ENCODE data around the gene POLE. TPM values are rescaled to one million over a fixed set of nuclear protein-coding genes. Genes with fewer than 3 reads are reported as not detected.

POLE gene
- total RNA-seq, 4 donors from 2014 or later, result 25.8 to 66.0 (median 36.9) TPM

GRCh38 chr12:132625731-132626430, 61.3 kb downstream of the POLE start:
- intact Hi-C loops (cut with DNase I; ENCODE audit: low total_unique reads), result no loop called here
- TF ChIP-seq POLR2A (IDR thresholded peaks at IDR 0.05) (no peak), CTCF (IDR thresholded peaks at IDR 0.05) (no peak)
- WGBS, 2 donors, result 94 to 98% methylated on average over 24 of the region's 24 CpGs
- no peak for DNase-seq (ENCODE audit: low spot score in 2 of 2)
- H3K4me3 ChIP-seq (ENCODE audit: low read depth, poor library complexity, severe bottlenecking), result no peak overlapping the region

- DNase-seq (ENCODE audit: low spot score in 2 of 2), result no peak
- TF ChIP-seq CTCF (IDR thresholded peaks at IDR 0.05) (no peak), POLR2A (IDR thresholded peaks at IDR 0.05) (no peak)
- intact Hi-C loops (cut with DNase I; ENCODE audit: low total_unique reads), result no loop called here
- no peak overlapping the region for H3K4me3 ChIP-seq (ENCODE audit: low read depth, poor library complexity, severe bottlenecking)
- WGBS, 2 donors, result 92% methylated on average over 28 to 32 of the region's 32 CpGs
Measured at GRCh38 chr12:132624910-132625630, 62.1 kb downstream of the POLE start.

- intact Hi-C loops (cut with DNase I; ENCODE audit: low total_unique reads), result no loop called here
- no peak for TF ChIP-seq POLR2A (IDR thresholded peaks at IDR 0.05)
- no peak for TF ChIP-seq CTCF (IDR thresholded peaks at IDR 0.05)
- H3K4me3 ChIP-seq (ENCODE audit: low read depth, poor library complexity, severe bottlenecking), result no peak overlapping the region
- DNase-seq (ENCODE audit: low spot score in 2 of 2), result no peak
- WGBS, 2 donors, result 90 to 92% methylated on average over 22 of the region's 22 CpGs
Measured at GRCh38 chr12:132624186-132624855, 62.8 kb downstream of the POLE start.

GRCh38 chr12:132623072-132623869, 63.9 kb downstream of the POLE start:
- WGBS, 2 donors, result 70 to 72% methylated on average over 25 of the region's 25 CpGs
- intact Hi-C loops (cut with DNase I; ENCODE audit: low total_unique reads), result no loop called here
- no peak for DNase-seq (ENCODE audit: low spot score in 2 of 2)
- H3K4me3 ChIP-seq (ENCODE audit: low read depth, poor library complexity, severe bottlenecking), result no peak overlapping the region
- TF ChIP-seq POLR2A (IDR thresholded peaks at IDR 0.05) (no peak), CTCF (IDR thresholded peaks at IDR 0.05) (no peak)

GRCh38 chr12:132622437-132623071, 64.6 kb downstream of the POLE start:
- no peak for DNase-seq (ENCODE audit: low spot score in 2 of 2)
- TF ChIP-seq CTCF (IDR thresholded peaks at IDR 0.05) (no peak), POLR2A (IDR thresholded peaks at IDR 0.05) (no peak)
- 17 to 31% methylated on average over 10 to 11 of the region's 11 CpGs for WGBS, 2 donors
- intact Hi-C loops (cut with DNase I; ENCODE audit: low total_unique reads), result no loop called here
- H3K4me3 ChIP-seq (ENCODE audit: low read depth, poor library complexity, severe bottlenecking), result no peak overlapping the region

Data from lower leg skin (tissue), 4 donors.